Mesothelial cell of epicardium (in vitro differentiated cells): Measurements from ENCODE around the gene GBF1. TPM values are rescaled to one million over a fixed set of nuclear protein-coding genes. Genes with fewer than 3 reads are reported as not detected.

Experiments
- DNase-seq, 2 experiments: peaks; one replicate each; pipeline ENCODE4 v3.0.0; 2021; ENCODE audit warnings: low spot score in 2 of 2; ENCODE audit not compliant: unreplicated experiment in 2 of 2
- H3K27ac Mint-ChIP-seq: 2 replicates; pipeline ENCODE4 v1.8.0; 2021; ENCODE audit warnings: mixed read lengths
- H3K27me3 Mint-ChIP-seq: 2 replicates; pipeline ENCODE4 v1.8.0; 2021; ENCODE audit warnings: low read depth, mixed read lengths
- H3K36me3 Mint-ChIP-seq: 2 replicates; pipeline ENCODE4 v1.8.0; 2021; ENCODE audit warnings: mixed read lengths
- H3K4me1 Mint-ChIP-seq: 2 replicates; pipeline ENCODE4 v1.8.0; 2021; ENCODE audit warnings: mixed read lengths
- H3K4me3 Mint-ChIP-seq: 2 replicates; pipeline ENCODE4 v1.8.0; 2021; ENCODE audit warnings: mild to moderate bottlenecking, moderate library complexity, mixed read lengths
- H3K9me3 Mint-ChIP-seq: 2 replicates; pipeline ENCODE4 v1.8.0; 2021; ENCODE audit warnings: mixed read lengths
- CTCF ChIP-seq: fragments of 200-600 bp; sonication (generic); IDR thresholded peaks from one replicate; pipeline ENCODE4 v1.5.0; 2021; ENCODE audit warnings: antibody characterized with exemption; ENCODE audit not compliant: unreplicated experiment
- total RNA-seq: library from RNA; stranded (reverse); gene quantifications from 3 replicates; pipeline ENCODE4 v1.2.1, GENCODE V29; 2021

The GBF1 gene
- total RNA-seq, result 49.3 to 51.1 TPM (median 51.1 TPM) in 3 replicates

- no peak for TF ChIP-seq CTCF
- peak within 1 kb of the TSS; percentile 98 for H3K4me3 Mint-ChIP-seq
- peaks cover 36% of the 10 kb centered on the region for H3K4me1 Mint-ChIP-seq
Measured at GRCh38 chr10:102245082-102245931, at the start of gene GBF1. Gene GBF1, plus strand, starts transcription at chr10:102245532. Its CDS starts 13,407 bp downstream, at chr10:102258939.

GRCh38 chr10:102196893-102197292, 48.4 kb upstream of the GBF1 start:
- Mint-ChIP-seq H3K27ac (no peak overlapping the region), H3K36me3 (no peaks in the 10 kb centered on the region), H3K4me1 (no peaks in the 10 kb centered on the region), H3K4me3 (no peak overlapping the region), H3K9me3 (peaks cover 27% of the 10 kb centered on the region), H3K27me3 (peaks cover 7% of the 10 kb centered on the region)
- DNase-seq, result no peak
- no peak for TF ChIP-seq CTCF

More at GRCh38 chr10:102245082-102245931, at the start of gene GBF1:
- Mint-ChIP-seq H3K27ac (peak within 1 kb of the TSS; percentile 95), H3K9me3 (no peaks in the 10 kb centered on the region), H3K27me3 (peaks cover 26% of the 10 kb centered on the region), H3K36me3 (peaks cover 2% of the 10 kb centered on the region)
- DNase-seq, result peak; percentile 75 to 87

- H3K27ac Mint-ChIP-seq, result no peak overlapping the region
- H3K36me3 Mint-ChIP-seq, result no peaks in the 10 kb centered on the region
- no peak overlapping the region for H3K4me3 Mint-ChIP-seq
- no peak for DNase-seq
- peaks cover 22% of the 10 kb centered on the region for H3K9me3 Mint-ChIP-seq
- H3K4me1 Mint-ChIP-seq, result no peaks in the 10 kb centered on the region
- peaks cover 14% of the 10 kb centered on the region for H3K27me3 Mint-ChIP-seq
- no peak for TF ChIP-seq CTCF
Measured at GRCh38 chr10:102198027-102198426, 47.3 kb upstream of the GBF1 start.

GRCh38 chr10:102200751-102201640, 44.3 kb upstream of the GBF1 start:
- Mint-ChIP-seq H3K4me3 (no peak overlapping the region), H3K27me3 (peaks cover 13% of the 10 kb centered on the region), H3K9me3 (peaks cover 31% of the 10 kb centered on the region), H3K27ac (no peak overlapping the region), H3K4me1 (no peaks in the 10 kb centered on the region), H3K36me3 (no peaks in the 10 kb centered on the region)
- TF ChIP-seq CTCF, result no peak
- DNase-seq, result no peak

GRCh38 chr10:102202386-102202785, 42.9 kb upstream of the GBF1 start:
- H3K27ac Mint-ChIP-seq, result no peak overlapping the region
- peaks cover 31% of the 10 kb centered on the region for H3K9me3 Mint-ChIP-seq
- H3K36me3 Mint-ChIP-seq, result no peaks in the 10 kb centered on the region
- no peaks in the 10 kb centered on the region for H3K4me1 Mint-ChIP-seq
- TF ChIP-seq CTCF, result no peak
- H3K27me3 Mint-ChIP-seq, result peaks cover 13% of the 10 kb centered on the region
- H3K4me3 Mint-ChIP-seq, result no peak overlapping the region
- DNase-seq, result no peak
